Activated naive CD8-positive, alpha-beta T cell (primary cell): Measurements from ENCODE around the gene RHO.
"Not testable (repeated sequence)": the region's sequence is repeated elsewhere in the genome, so short reads cannot be mapped to it uniquely, and the experiment has no call there.

Source experiments
- H3K27ac Mint-ChIP-seq: one replicate; pipeline ENCODE4 v1.8.0; 2021; ENCODE audit warnings: mixed read lengths
- H3K27me3 Mint-ChIP-seq: one replicate; pipeline ENCODE4 v1.8.0; 2021; ENCODE audit warnings: mixed read lengths
- H3K36me3 Mint-ChIP-seq: one replicate; pipeline ENCODE4 v1.8.0; 2021; ENCODE audit warnings: mixed read lengths
- H3K4me1 Mint-ChIP-seq: one replicate; pipeline ENCODE4 v1.8.0; 2021; ENCODE audit warnings: low read depth, mixed read lengths
- H3K4me3 Mint-ChIP-seq: one replicate; pipeline ENCODE4 v1.8.0; 2021; ENCODE audit warnings: mild to moderate bottlenecking, mixed read lengths
- H3K9me3 Mint-ChIP-seq: one replicate; pipeline ENCODE4 v1.8.0; 2021; ENCODE audit warnings: low read depth, mixed read lengths

Gene RHO

DNA sequence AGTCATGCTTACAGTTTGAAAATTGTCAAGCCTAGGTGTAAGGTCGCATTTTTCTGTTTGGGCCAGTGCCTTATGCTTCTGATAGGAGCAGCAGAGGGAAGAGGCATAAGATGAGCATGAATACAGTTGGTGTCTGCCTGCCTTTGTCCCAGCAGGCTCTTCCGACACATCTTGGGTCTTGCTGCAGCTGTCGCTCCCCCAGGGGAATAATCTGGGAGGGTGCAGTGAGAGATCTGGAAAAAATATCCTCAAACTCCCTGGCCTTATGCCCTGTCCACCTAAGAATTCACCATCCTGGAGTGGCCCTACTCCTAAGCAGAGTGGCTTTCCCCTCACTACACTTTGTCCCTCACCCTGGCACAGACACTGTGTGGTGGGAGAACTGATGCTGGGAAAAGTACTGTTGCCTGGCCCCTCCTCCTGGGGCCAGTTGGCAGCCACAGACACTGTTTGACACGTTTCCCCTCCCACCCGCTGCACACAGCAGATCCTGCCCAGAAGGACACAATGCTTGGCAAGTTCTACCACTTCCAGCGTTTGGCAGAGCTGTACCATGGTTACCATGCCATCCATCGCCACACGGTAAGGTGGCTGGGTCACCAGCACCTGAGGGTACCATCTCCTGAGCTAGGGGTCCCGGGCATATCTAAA lies 21.1 kb upstream of the RHO start:
- no peaks in the 10 kb centered on the region for H3K9me3 Mint-ChIP-seq
- H3K36me3 Mint-ChIP-seq, result peaks cover under 1% of the 10 kb centered on the region
- H3K27me3 Mint-ChIP-seq, result no peaks in the 10 kb centered on the region
- H3K4me1 Mint-ChIP-seq, result no peaks in the 10 kb centered on the region
- H3K27ac Mint-ChIP-seq, result no peak overlapping the region
- no peak overlapping the region for H3K4me3 Mint-ChIP-seq

DNA sequence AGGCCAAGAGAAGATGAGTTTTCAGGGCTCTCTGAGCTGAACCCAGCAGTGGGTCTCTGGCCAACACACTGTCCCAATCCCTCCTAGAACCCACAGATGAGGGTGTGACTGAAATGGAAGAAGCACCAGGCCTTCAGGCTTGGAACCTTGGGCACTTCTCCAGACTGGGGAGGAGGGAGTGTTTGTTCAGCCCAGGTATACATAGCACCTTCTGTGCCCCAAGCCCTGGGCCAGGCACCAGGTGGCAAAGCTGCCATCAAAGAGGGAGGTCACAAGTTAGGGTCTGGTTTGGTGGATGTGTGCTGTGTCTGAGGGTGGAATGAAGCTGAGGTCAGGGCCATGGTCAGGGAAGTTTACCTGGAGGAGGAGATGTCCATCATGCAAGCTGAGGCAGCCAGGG lies 15.8 kb upstream of the RHO start:
- Mint-ChIP-seq H3K27ac (no peak overlapping the region), H3K4me3 (no peak overlapping the region), H3K36me3 (peaks cover 4% of the 10 kb centered on the region), H3K4me1 (no peaks in the 10 kb centered on the region), H3K9me3 (no peaks in the 10 kb centered on the region), H3K27me3 (no peaks in the 10 kb centered on the region)

DNA sequence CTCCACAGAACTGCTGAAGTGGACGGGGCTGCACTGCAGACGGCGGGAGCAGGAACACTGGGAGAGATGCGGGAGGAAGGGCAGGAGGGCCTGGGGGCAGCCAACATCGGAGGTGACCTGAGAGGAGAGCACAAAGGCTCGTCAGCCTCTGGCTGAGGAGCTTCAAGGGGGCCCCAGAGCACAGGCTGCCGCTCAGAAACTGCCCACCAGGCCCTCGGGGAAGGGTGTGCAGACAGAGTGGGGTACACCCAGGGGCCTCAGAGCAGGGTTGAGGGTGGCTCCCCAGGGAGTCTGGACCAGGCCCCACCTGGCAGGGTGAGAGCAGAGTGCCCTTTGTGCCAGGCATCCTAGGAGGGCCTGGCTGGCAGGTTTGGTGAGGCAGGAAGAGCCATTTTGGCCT lies 14.7 kb upstream of the RHO start:
- Mint-ChIP-seq H3K27ac (no peak overlapping the region), H3K9me3 (no peaks in the 10 kb centered on the region), H3K4me1 (no peaks in the 10 kb centered on the region), H3K27me3 (no peaks in the 10 kb centered on the region), H3K36me3 (peaks cover 4% of the 10 kb centered on the region), H3K4me3 (no peak overlapping the region)

DNA sequence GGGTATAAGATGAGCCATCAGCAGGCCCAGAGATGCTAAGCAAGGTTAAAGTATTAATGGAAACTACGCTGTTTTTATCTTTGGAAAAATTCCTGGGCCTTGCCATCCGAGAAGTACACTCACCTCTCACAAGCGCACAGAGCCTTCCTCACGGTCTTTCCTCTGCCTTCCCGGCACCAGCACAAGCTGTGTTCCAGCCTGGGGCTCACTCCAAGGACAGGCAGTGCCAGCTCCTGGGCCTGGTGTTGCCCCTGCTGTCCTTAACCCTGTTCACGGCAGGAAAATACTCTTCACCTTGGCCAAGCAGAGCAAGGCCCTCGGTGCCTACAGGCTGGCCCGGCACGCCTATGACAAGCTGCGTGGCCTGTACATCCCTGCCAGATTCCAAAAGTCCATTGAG lies 14.3 kb upstream of the RHO start:
- H3K27ac Mint-ChIP-seq, result no peak overlapping the region
- no peaks in the 10 kb centered on the region for H3K9me3 Mint-ChIP-seq
- H3K27me3 Mint-ChIP-seq, result no peaks in the 10 kb centered on the region
- H3K4me1 Mint-ChIP-seq, result no peaks in the 10 kb centered on the region
- H3K36me3 Mint-ChIP-seq, result peaks cover 4% of the 10 kb centered on the region
- H3K4me3 Mint-ChIP-seq, result no peak overlapping the region

DNA sequence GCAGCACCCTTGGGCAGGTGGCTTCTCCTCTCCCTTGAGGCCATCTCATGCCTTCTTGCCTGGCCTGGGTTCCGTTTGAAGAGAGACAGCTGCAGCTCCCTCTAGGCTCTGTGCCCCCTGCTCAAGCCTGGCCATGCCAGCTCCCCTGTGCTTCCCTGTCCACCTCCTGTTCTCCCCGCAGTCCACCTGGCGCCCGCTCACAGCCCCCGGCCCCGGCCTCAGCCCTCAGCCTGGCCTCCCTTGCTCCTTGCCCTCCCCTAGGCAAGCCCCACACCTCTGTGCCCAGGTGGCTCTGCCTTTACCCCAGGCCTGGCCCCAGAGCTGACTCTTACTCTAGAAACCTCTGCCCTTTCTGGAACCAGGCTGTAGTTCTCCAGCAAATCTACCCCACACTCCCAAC lies 13.9 kb upstream of the RHO start:
- Mint-ChIP-seq H3K9me3 (no peaks in the 10 kb centered on the region), H3K4me3 (no peak overlapping the region), H3K27ac (no peak overlapping the region), H3K4me1 (no peaks in the 10 kb centered on the region), H3K36me3 (peaks cover 4% of the 10 kb centered on the region), H3K27me3 (no peaks in the 10 kb centered on the region)

DNA sequence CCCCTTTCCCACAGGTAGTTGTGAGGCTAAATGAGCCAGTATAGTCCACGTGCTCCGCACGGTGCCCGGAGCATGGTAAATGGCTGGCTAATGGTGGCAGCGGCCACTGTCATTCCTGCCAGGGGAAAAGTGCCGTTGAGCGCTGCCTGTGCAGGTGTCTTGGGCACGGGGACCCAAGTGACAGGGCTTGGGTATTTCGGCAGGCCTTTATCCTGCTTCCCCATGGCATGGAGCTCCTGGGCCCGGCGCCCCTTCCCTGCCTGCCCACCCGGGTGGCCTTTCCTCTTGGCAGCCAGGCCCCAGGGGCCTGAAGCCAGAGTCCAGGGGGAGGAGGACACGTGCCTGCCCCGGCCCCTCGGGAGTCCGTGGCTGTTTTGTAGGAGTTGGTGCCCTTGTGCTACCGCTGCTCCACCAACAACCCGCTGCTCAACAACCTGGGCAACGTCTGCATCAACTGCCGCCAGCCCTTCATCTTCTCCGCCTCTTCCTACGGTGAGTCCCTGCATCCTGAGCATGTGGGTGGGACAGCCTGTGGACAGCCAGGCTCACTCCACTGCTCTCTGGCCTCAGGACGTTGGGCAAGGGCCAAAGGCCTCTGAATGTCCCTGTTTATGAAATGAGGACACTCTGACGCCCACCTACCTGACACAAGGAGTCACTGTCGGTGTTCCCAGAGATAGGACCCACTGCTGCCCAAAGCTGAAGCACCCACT lies 13.2 kb upstream of the RHO start:
- not testable (repeated sequence) for H3K36me3 Mint-ChIP-seq, H3K27ac Mint-ChIP-seq, H3K4me3 Mint-ChIP-seq

DNA sequence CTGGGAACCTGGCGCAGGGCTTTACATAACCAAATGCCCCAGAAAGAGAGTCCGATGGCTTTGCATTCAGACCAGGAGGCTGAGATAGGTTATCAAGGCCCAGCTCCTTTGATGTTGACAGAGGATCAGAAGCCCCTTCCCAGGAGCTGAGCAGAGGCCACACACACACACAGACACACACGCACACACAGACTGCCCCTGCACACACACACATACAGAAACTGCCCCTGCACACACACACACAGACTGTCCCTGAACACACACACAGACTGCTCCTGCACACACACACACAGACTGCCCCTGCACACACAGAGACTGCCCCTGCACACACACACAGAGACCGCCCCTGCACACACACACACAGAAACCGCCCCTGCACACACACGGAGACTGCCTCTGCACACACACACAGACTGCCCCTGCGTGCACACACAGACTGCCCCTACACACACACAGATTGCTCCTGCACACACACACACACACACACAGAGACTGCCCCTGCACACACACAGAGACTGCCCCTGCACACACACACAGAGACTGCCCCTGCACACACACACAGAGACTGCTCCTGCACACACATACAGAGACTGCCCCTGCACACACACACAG lies 12.5 kb upstream of the RHO start:
- H3K36me3 Mint-ChIP-seq, H3K4me1 Mint-ChIP-seq, H3K27me3 Mint-ChIP-seq, H3K4me3 Mint-ChIP-seq, H3K27ac Mint-ChIP-seq, H3K9me3 Mint-ChIP-seq: not testable (repeated sequence)

More for the DNA sequence above, 13.2 kb upstream of the RHO start:
- not testable (repeated sequence) for H3K4me1 Mint-ChIP-seq, H3K9me3 Mint-ChIP-seq, H3K27me3 Mint-ChIP-seq

DNA sequence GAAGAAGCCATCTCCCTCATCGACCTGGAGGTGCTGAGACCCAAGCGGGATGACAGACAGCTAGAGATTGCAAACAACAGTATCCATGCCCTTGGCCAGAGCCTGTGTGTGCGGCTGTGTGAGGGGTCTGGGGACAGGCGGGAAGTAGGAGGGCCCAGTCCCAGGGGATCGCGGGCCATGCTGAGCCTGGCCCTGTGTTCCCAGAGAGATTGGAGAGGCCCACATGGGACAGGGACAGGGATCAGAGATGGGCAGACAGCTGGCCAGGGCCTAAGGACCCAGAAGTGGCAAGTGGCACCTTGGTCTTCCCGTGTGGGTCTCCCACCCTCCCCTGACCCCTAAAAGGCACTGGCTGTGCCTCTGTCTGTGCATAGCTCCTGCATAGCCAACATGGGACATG lies 10.9 kb upstream of the RHO start:
- Mint-ChIP-seq H3K27me3 (no peaks in the 10 kb centered on the region), H3K4me3 (no peak overlapping the region), H3K9me3 (no peaks in the 10 kb centered on the region), H3K4me1 (no peaks in the 10 kb centered on the region), H3K36me3 (peaks cover 2% of the 10 kb centered on the region), H3K27ac (no peak overlapping the region)

DNA sequence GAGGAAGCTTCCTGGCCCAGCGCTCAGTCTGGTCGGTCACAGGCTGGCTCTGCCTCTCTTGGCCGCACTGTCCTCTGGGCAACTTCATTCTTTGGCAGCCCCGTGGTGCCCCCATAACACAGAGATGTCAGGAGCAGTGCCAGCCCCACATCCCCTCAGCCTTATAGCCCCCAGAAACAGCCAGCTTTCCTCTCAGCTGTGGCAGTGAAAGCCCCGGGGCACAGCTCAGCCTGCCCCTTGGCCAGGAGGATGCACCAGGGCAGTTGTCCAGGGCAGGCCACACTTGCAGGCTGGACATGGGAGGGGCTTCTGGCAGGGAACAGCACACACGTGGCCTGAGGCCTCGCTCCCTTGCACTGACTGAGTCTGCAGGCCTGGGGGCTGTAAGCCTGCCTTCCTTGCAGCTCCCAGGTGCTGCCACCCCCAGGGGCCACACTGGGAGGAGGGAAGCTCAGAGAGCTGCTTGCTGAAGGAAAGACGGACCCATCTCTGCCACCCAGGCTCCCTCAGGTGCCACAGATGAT lies 10.3 kb upstream of the RHO start:
- Mint-ChIP-seq H3K4me3 (no peak overlapping the region), H3K27me3 (no peaks in the 10 kb centered on the region), H3K4me1 (no peaks in the 10 kb centered on the region), H3K9me3 (no peaks in the 10 kb centered on the region), H3K27ac (no peak overlapping the region), H3K36me3 (no peaks in the 10 kb centered on the region)

DNA sequence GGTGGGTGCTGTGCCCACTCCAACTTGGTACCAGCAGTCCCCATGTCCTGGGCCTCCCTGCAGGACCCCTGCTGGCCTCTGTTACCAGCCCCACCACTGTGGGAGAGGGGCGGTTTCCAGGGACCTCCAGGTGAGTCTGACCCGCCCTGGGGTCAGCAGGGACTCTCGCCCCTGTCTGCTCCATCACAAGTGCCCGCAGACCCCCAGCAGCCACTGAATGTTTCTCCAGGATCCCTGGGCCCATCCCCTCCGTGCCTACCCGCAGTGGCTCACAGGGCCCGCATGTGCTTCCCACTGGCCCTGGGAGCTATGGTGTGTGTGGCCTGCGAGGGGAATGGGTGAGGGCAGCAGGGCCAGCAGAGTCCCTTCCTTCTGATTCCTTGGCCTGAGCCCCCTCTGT lies 9.9 kb upstream of the RHO start:
- no peaks in the 10 kb centered on the region for H3K9me3 Mint-ChIP-seq
- no peaks in the 10 kb centered on the region for H3K36me3 Mint-ChIP-seq
- no peaks in the 10 kb centered on the region for H3K4me1 Mint-ChIP-seq
- no peak overlapping the region for H3K4me3 Mint-ChIP-seq
- no peaks in the 10 kb centered on the region for H3K27me3 Mint-ChIP-seq
- H3K27ac Mint-ChIP-seq, result no peak overlapping the region

DNA sequence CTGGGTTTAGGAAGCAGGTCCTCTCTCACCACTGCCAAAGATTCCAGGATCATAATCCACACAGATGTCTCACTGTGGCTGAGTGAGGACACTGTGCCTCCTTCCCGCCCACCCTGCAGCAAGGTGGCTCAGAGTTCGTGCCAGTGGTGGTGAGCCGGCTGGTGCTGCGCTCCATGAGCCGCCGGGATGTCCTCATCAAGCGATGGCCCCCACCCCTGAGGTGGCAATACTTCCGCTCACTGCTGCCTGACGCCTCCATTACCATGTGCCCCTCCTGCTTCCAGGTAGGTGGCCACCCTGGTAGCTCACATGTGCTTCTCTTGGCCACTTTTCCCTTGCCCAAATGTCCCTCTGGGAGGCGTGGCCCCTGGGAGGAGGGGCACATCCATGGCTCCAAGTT lies 9.0 kb upstream of the RHO start:
- Mint-ChIP-seq H3K9me3 (no peaks in the 10 kb centered on the region), H3K4me3 (no peak overlapping the region), H3K4me1 (no peaks in the 10 kb centered on the region), H3K36me3 (no peaks in the 10 kb centered on the region), H3K27ac (no peak overlapping the region), H3K27me3 (no peaks in the 10 kb centered on the region)

DNA sequence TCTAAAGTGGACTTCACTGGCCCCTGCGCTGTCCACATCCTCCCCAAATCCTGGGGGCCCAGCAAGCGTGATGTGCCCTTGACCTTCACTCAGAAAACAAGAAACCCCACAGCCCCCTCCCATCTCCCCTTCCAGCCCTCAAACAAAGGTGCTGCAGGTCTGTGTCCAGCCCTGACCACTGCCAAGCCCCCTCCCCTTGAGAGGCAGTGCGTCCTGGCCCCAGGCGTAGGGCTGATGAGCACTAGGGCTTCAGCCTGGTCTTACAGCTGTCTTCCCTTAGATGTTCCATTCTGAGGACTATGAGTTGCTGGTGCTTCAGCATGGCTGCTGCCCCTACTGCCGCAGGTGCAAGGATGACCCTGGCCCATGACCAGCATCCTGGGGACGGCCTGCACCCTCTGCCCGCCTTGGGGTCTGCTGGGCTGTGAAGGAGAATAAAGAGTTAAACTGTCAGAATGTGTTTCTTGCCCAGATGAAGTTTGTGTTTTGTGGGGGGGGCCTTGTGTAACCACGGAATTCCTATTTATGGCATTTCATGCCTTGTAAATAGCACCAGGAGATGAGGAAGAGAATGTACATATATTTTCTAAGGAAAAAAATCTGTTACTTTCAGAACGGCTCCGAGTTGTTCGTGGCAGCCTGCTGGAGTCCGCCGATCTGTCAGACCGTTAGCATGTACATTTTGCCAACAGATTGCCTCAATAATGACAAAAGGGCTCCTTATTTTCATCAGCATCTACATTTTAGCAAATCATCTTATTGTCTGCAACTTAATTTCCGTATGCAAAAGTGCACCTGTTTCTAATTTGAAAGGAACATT lies 8.3 kb upstream of the RHO start:
- H3K27me3 Mint-ChIP-seq, result no peaks in the 10 kb centered on the region
- H3K4me1 Mint-ChIP-seq, result no peaks in the 10 kb centered on the region
- no peak overlapping the region for H3K27ac Mint-ChIP-seq
- no peaks in the 10 kb centered on the region for H3K36me3 Mint-ChIP-seq
- no peaks in the 10 kb centered on the region for H3K9me3 Mint-ChIP-seq
- no peak overlapping the region for H3K4me3 Mint-ChIP-seq

DNA sequence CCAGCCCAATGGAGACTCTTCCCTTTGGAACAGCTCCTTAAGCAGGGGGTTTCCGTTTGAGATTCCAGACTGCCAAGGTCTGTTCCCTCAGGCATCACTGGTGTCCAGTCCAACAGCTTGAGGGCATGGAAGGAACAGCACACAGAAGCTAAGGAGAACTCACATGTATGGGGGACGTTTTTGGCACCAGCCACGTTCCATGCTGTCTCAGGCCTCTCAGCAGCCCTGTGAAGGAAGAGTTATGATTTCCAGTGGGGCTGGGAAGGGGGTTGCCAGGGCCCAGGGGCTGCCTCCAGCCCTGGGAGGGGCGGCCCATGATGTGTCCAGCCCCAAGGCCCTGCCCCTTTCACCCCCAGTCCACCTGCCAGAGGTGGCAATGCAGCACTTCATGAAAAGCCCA lies 7.5 kb upstream of the RHO start:
- H3K9me3 Mint-ChIP-seq, result no peaks in the 10 kb centered on the region
- H3K36me3 Mint-ChIP-seq, result no peaks in the 10 kb centered on the region
- no peak overlapping the region for H3K4me3 Mint-ChIP-seq
- no peaks in the 10 kb centered on the region for H3K4me1 Mint-ChIP-seq
- H3K27ac Mint-ChIP-seq, result no peak overlapping the region
- H3K27me3 Mint-ChIP-seq, result no peaks in the 10 kb centered on the region

DNA sequence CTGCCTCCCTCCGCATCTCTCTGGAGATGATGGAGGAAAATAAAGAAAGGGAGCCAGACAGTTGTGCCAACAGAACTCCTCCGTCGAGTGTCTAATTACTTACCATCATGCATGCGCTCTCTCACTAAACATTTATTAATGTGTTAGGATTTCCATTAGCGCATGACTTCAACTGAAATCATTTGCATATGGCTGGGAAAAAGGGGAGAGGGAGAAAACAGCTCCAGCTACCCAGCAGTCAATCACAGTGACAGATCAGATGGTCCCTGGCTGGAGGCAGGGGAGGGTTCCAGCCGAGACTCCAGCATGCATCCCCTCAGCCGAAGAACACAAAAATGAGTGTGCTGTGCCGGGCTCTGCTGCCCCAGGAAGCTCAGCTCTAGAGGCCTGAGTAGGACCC lies 6.8 kb upstream of the RHO start:
- H3K9me3 Mint-ChIP-seq, result no peaks in the 10 kb centered on the region
- no peak overlapping the region for H3K4me3 Mint-ChIP-seq
- no peaks in the 10 kb centered on the region for H3K36me3 Mint-ChIP-seq
- H3K27me3 Mint-ChIP-seq, result no peaks in the 10 kb centered on the region
- no peaks in the 10 kb centered on the region for H3K4me1 Mint-ChIP-seq
- H3K27ac Mint-ChIP-seq, result no peak overlapping the region

DNA sequence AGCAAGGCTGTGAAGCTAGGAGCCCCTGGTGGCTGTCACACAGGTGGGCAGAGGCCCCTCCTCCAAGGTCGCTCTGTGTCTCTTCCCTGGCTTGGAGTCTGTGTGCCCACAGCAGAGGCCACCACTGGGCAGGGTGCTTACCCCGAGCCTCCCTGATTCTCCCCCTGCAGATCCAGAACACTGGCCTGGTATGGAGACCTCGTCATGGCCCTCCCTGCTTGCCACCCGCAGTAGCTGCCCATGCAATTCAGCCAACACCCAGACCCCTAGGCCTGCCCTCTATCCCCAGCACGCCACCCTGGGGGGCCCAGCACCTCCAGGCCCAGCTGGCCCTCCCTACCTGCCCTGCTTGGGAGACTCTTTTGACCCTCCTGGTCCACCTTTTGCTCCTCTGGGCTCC lies 5.5 kb upstream of the RHO start:
- no peaks in the 10 kb centered on the region for H3K27me3 Mint-ChIP-seq
- H3K27ac Mint-ChIP-seq, result peak overlapping the region; percentile 10
- no peaks in the 10 kb centered on the region for H3K4me1 Mint-ChIP-seq
- H3K4me3 Mint-ChIP-seq, result no peak overlapping the region
- H3K9me3 Mint-ChIP-seq, result no peaks in the 10 kb centered on the region
- H3K36me3 Mint-ChIP-seq, result no peaks in the 10 kb centered on the region
